ENCODE measurements around the gene LOXL4.

- TF ChIP-seq CTCF (IDR thresholded peaks at IDR 0.05) (no peak), EP300 (IDR thresholded peaks at IDR 0.05) (no peak), POLR2AphosphoS5 (IDR thresholded peaks at IDR 0.05) (no peak)
These were observed 27.5 kb downstream of the LOXL4 start for GRCh38 chr10:98240524-98240923.

Data from suprapubic skin (tissue), 4 donors.